ENCODE measurements around the gene SLU7. TPM values are rescaled to one million over a fixed set of nuclear protein-coding genes. Genes with fewer than 3 reads are reported as not detected.

Gene SLU7
- total and polyA plus RNA-seq, 9 of the 15 experiments (the other 6 are each of a cell fraction or from before 2014, with no cell fraction given), result 42.1 to 65.7 (median 54.8) TPM

DNA sequence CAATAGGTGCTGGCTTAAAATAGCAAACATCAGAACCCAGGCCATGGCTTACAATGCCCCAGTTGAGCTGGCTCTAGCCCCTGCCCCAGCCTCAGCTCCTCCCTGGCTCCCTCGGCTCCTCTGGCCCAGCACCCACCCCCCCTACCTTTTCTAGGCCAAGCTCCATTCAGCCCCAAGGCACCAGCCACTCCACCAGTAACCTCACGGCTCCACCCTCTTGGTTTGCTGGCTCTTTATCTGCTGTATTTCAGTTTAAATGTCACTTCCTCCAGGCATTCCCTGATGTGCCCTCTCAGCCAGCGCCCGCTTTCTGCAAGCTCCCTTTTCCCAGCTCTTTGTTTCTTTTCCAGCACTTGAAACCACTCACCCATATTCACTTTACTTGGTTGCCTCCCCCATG is 59.1 kb downstream of the SLU7 start:
- H3K4me2 ChIP-seq (ENCODE audit: insufficient read depth, low read length), result no peak overlapping the region
- peaks cover 0 to 39% of the 10 kb centered on the region in 2 experiments for H3K27me3 ChIP-seq (ENCODE audit: control insufficient read depth in 2 of 2, insufficient read depth in 2 of 2, low read length in 2 of 2)
- ATAC-seq, result no peak
- H3K9me1 ChIP-seq (ENCODE audit: control insufficient read depth, insufficient read depth, low read length), result no peaks in the 10 kb centered on the region
- H3K4me3 ChIP-seq, result no peak overlapping the region
- peaks cover 4 to 13% of the 10 kb centered on the region in 2 experiments; a peak in 4 of 5 replicates for H3K4me1 ChIP-seq (replicated peaks in 1 of 2; ENCODE audit: control insufficient read depth in 2 of 2, insufficient read depth in 2 of 2, low read length in 2 of 2)
- in situ Hi-C loops (cut with MboI), result no loop called here
- no peak for FAIRE-seq
- H3K9ac ChIP-seq (ENCODE audit: insufficient read depth in 1 of 2, low read depth in 2 of 2, low read length in 2 of 2), result no peak overlapping the region
- no peaks in the 10 kb centered on the region for H3K9me3 ChIP-seq (replicated peaks; ENCODE audit: control insufficient read depth, insufficient read depth, low read depth, low read length)
- no peaks in the 10 kb centered on the region for H3K79me2 ChIP-seq (ENCODE audit: control insufficient read depth, insufficient read depth, low read length)
- H3K27ac ChIP-seq (ENCODE audit: extremely low read depth, low read depth, low read length), result no peak overlapping the region
- no peaks in the 10 kb centered on the region; the same call in 1 of the 2 replicates for H4K20me1 ChIP-seq (replicated peaks; ENCODE audit: control insufficient read depth, insufficient read depth, low read length)
- BruUV-seq (replicated peaks), result no TSS peak
- no peak for TF ChIP-seq PCBP1 (IDR thresholded peaks at IDR 0.05; ENCODE audit: low read depth, low read length, poor library complexity, severe bottlenecking)
- TF ChIP-seq, protein P1, sequence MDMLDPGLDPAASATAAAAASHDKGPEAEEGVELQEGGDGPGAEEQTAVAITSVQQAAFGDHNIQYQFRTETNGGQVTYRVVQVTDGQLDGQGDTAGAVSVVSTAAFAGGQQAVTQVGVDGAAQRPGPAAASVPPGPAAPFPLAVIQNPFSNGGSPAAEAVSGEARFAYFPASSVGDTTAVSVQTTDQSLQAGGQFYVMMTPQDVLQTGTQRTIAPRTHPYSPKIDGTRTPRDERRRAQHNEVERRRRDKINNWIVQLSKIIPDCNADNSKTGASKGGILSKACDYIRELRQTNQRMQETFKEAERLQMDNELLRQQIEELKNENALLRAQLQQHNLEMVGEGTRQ (CRISPR knock-in tag; IDR thresholded peaks at IDR 0.05), result no peak
- 6% methylated on average over 4 of the region's 4 CpGs for WGBS (ENCODE audit: insufficient coverage, low coverage, missing lambda C conversion rate)
- no peak for DNase-seq (ENCODE audit: extremely low read depth in 1 of 4, low spot score in 3 of 4)
- no peaks in the 10 kb centered on the region for H3K36me3 ChIP-seq (ENCODE audit: control insufficient read depth, insufficient read depth, low read length)
- CTCF ChIA-PET (ENCODE audit: low intra/inter-chr PET ratio), result no interaction called here
- no peak overlapping the region for H2AFZ ChIP-seq (ENCODE audit: low read depth, low read length)
- intact Hi-C loops (cut with micrococcal nuclease), result no loop called here
- POLR2A ChIA-PET, result no interaction called here

DNA sequence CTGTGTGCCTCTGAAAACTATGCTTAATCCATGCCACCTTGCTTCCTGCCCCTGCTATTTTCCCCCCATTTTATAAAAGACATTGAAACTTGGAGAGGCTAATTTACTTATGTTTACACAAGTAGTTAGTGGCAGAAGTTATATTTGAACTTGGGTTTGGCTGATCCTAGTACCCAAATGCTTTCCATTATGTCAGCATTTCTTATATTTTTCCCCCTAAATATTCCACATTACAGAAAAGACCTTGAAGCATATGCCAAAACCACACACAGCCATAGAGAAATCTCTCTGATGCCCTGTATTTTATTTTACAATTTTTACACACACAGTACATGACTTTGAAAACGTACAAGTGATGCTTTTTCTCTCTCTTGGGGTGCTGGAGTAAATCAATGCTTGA is 59.6 kb downstream of the SLU7 start:
- no peak overlapping the region for H3K4me2 ChIP-seq (ENCODE audit: insufficient read depth, low read length)

More for the DNA sequence above, 59.6 kb downstream of the SLU7 start:
- ChIA-PET CTCF (ENCODE audit: low intra/inter-chr PET ratio) (no interaction called here), POLR2A (no interaction called here)
- H4K20me1 ChIP-seq (replicated peaks; ENCODE audit: control insufficient read depth, insufficient read depth, low read length), result no peaks in the 10 kb centered on the region; the same call in 1 of the 2 replicates
- no peak overlapping the region for H3K4me3 ChIP-seq
- H3K36me3 ChIP-seq (ENCODE audit: control insufficient read depth, insufficient read depth, low read length), result no peaks in the 10 kb centered on the region
- no peaks in the 10 kb centered on the region for H3K9me3 ChIP-seq (replicated peaks; ENCODE audit: control insufficient read depth, insufficient read depth, low read depth, low read length)
- H3K4me1 ChIP-seq (replicated peaks in 1 of 2; ENCODE audit: control insufficient read depth in 2 of 2, insufficient read depth in 2 of 2, low read length in 2 of 2), result peaks cover 4 to 13% of the 10 kb centered on the region in 2 experiments; a peak in 4 of 5 replicates
- in situ Hi-C loops (cut with MboI) (no loop called here), intact Hi-C loops (cut with micrococcal nuclease) (no loop called here)
- H3K27me3 ChIP-seq (ENCODE audit: control insufficient read depth in 2 of 2, insufficient read depth in 2 of 2, low read length in 2 of 2), result peaks cover 0 to 39% of the 10 kb centered on the region in 2 experiments
- no peak for FAIRE-seq
- TF ChIP-seq ZNF316 (IDR thresholded peaks at IDR 0.05), result 0 out of 2 replicates have a peak, but pooled peaks have one; percentile 23
- TF ChIP-seq BCL6 (CRISPR knock-in tag; IDR thresholded peaks at IDR 0.05), result no peak
- no peak for TF ChIP-seq ZNF124 (CRISPR knock-in tag; IDR thresholded peaks at IDR 0.05)
- no peak for ATAC-seq
- no peak for DNase-seq (ENCODE audit: extremely low read depth in 1 of 4, low spot score in 3 of 4)
- BruUV-seq (replicated peaks), result no TSS peak
- no peak overlapping the region for H3K27ac ChIP-seq (ENCODE audit: extremely low read depth, low read depth, low read length)
- no peaks in the 10 kb centered on the region for H3K79me2 ChIP-seq (ENCODE audit: control insufficient read depth, insufficient read depth, low read length)
- 0% methylated on average over 1 of the region's 1 CpG for WGBS (ENCODE audit: insufficient coverage, low coverage, missing lambda C conversion rate)
- H3K9ac ChIP-seq (ENCODE audit: insufficient read depth in 1 of 2, low read depth in 2 of 2, low read length in 2 of 2), result no peak overlapping the region
- H2AFZ ChIP-seq (ENCODE audit: low read depth, low read length), result no peak overlapping the region
- no peaks in the 10 kb centered on the region for H3K9me1 ChIP-seq (ENCODE audit: control insufficient read depth, insufficient read depth, low read length)
